GM21786 (cell line): ENCODE measurements around the gene THSD4.

Experiments used
- ATAC-seq: cut with Tn5 transposase; IDR thresholded peaks from one replicate; pipeline ENCODE4 v1.9.1; 2021; ENCODE audit not compliant: unreplicated experiment

THSD4 gene

DNA sequence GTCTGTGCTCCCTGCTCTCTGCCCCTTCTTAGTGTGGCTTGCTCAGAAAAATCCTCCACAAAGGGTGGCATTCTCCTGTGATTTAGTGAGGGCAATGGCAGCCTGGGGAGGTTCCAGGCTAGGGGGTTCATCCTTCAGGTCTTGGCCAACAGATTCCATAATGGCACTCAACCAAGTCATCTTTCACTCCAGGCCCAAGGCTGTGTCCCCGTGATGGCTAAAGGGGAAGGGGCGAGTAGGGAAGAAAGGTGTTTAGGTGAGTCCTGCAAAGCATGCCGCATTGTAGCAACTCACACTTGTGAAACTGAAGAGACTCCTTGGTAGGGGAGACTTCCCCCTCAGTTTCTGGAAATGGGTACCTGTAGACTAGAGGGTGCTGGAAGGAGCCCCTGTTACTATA, 105.6 kb downstream of the THSD4 start:
- no peak for ATAC-seq

DNA sequence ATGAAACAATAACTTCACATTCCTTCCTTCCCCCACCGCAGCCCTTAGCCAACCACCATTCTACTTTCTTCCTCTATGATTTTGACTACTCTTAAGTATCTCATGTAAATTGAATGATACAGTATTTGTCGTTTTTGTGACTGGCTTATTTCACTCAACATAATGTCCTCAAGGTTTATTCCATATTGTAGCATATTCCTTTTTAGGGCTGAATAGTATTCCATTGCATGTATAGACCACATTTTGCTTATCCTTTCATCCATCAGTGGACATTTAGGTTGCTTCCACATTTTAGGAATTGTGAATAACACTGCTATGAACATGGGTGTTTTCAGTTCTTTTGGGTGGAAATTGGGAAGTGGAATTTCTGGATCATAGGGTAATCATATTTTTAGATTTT, 106.1 kb downstream of the THSD4 start:
- no peak for ATAC-seq

DNA sequence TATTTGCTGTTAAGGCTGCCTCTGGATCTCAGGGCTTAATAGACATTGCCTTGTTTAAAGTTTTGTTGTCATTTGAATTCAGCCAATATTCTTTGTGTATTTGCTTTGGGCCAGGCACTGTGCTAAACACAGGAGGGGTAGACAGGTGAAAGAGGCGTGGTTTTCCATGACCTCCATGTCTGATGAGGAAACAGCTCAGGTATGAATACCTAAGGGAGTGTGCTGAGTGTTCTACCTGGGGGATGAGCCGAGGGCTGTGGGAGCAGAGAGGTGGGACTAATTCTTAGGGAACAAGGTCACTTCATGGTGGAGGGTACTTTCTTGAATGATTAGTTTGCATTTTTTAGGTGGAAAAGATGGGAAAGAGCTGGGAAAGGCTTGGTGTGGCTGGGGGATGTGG, 108.2 kb downstream of the THSD4 start:
- no peak for ATAC-seq

DNA sequence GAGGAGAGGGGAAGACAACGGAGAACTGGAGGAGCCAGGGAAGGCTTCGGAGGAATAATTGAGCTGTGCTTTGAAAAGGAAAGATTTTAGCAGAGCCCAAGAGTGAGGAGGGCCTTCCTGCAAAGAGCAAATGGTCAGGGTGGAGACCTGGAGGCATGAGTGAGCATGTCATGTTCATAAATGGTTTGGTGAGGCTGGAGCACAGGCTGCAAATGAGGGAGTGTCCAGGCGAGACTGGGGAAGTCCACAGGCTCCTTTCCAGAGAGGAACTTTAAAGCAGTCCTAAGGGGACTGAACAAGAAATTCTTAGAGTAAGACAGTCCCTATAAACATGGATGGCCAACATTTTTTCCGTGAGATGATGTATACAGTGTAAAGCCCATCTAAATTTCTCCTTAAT, 108.8 kb downstream of the THSD4 start:
- no peak for ATAC-seq

DNA sequence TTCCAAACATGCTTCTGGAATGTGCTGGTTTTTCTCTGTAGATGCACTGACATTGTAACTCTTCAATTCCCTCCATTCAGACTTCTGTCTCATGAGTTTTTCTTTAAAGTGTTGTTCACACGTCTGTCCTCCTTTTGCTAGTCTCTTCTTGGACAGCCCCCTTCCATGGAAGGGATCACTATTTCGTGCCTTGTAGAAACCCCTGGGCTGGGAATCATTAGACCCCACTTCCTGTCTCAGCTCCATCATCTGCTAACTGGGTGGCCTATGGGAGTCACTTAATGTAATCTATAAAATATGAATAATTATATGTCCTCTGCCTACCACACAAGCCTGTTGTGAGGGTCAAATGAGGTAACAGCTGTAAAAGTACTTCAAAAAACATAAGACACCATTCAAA, 110.6 kb downstream of the THSD4 start:
- ATAC-seq: no peak

DNA sequence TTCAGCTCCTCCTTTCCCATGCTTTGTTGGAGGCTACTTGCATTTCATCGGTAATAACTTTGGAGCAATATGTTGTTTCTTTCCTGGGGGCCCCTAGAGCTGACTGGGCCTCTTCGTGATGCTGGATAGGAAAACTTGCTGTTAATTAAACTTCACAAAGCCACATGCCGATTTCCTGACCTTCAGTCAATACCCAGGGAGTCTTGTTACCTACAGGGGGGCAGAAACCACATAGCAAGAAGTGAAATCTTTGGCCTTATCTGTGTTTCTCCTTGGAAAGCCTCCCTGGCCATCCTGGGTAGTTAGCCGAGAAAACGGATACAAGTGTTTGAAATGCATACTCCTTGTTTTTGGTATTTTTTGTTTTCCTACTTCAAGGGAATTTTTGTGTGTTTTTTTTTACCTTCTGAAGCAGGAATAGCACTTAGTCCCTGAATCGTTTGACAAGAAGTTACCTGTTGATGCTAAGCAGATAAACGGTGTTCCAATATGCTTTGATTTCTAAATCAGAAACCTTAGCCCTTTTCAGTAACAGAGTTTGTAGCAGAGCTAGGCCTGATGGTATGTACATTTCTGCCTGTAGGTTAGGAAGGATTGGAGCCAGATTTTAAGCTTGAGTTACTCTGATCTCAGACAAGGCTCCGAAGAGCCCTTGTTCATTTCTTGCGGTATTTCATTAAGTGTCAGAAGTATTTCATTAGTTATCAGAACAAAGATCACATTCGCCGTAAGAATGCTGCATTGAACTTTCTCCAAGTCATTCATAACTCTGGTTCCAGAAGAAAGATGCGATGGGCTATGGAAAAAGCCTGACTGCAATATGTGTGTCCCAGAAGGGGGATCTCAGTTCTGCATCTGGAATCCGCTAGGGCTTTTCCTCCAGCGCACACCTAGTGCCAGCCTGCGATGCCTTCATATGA, 111.5 kb downstream of the THSD4 start:
- ATAC-seq: no peak

DNA sequence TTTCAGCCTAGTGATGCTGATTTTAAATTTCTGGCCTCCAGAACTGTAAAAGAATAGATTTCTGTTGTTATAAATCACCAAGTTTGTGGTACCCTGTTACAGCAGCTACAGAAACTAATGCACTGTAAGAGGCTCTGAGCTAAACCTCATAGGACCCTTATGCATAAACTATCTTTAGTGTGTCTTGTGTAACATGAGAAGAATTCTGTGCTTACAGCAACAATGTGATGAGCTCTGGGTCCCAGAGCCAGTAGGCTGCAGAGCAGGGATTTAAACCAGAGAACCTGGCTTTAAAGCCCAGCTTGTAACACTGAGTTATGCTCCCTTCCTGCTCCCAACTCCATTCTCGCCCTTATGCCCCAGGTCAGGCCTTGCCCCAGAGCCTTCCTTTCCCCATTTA, 113.1 kb downstream of the THSD4 start:
- ATAC-seq: no peak

DNA sequence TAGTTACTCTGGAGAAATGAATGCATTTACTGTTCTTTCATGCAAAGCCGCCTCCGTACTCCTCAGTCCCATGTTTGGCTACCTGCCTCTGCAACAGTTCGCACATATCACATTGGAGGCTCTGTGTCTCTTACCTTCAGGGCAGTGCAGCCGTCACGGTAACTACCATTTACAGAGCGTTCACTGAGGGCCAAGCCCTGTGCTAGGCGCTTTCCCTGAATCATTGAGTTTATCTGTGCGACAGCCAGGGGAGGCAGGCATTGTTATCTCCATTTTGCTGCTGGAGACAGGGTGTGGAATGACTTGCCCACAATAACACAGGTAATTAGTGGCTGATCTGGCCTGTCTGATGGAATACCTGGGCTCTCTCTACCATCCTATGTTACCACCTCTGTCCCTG, 115.0 kb downstream of the THSD4 start:
- no peak for ATAC-seq

DNA sequence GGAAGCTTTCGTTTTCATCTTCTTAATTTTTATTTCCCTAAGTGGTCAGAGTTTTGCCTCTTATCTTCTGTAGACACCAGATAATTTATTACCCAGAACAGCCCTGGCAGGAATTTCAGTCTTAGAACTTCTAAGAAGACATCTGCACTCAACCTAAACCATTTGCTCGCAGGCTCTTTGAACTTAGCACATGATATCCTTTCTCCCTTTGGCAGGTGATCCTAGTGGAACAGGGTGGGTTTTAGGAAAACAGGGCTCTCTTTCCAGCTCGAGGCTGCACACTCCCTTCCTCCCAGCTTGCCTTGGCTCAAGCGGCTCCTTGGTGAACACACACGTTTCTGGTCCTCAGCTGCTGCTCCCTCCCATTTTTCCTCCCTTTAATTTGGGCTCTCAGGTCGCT, 116.5 kb downstream of the THSD4 start:
- no peak for ATAC-seq

DNA sequence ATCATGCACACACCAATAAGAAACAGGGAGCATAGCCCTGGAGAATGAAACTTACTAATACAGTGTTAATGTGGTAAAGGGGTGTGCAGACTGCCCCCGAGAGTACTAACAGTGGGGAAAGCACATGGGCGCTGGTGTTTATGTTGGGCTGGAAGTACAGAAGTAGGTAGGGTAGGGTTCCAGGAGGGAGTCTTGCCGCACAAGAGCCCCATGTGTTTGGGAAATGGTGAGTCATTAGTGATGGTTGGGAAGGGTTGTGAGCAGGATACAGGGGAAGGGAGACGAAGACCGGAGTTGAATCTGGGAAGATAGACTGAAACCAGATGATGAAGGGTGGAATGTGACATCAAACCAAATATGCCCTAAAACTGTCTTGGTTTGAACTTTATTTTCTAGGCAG, 117.1 kb downstream of the THSD4 start:
- no peak for ATAC-seq

DNA sequence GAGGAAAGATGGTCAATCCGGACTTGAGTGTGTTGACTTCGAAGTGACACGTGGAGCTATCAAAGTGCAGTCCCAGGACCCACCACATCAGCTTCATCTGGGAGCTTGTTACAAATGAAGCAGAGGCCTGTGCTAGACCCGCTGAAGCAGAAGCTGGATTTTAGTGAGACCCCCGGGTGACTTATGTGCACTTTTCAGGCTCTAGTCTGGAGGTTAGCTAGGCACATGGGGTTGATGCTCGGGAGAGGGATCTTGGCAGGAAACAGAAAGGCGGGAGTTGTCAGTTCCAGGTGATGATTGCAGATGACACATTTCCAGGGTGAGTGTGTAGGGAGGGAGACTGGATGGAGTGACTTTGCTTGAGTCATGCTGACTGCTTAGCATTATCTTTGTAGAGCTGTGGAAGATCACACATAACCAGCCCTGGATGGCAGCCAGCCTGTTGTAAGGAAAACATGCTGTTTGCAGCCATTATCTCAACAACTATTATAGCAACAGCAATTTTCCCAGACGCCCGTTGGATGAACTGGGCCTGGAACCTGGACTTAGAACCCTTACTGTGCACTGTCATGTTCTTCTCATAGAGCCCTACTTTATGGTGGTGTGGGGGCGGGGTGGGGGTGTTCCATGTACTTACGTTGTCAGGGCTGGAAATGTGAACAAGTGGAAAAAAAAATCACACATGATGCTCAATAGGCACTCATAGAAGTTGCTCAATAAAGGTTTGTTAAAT, 122.4 kb downstream of the THSD4 start:
- no peak for ATAC-seq

DNA sequence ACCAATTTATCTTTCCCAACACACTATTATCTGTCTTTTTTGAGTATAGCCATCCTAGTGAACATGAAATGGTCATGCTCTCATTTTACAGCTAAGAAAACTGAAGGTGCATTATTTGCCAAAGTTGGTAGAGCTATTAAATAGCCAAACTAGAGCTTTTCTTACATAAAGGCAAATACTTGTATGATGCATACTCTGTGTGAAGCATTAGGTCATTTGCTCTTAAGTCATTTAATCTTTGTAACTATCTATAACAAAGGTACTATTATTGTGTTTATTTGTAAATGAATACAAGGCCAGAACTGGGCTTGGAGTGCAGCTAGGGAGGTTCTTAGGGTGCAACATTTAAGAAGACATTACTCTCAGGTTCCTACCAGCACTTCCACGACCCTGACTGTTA, 123.7 kb downstream of the THSD4 start:
- no peak for ATAC-seq

DNA sequence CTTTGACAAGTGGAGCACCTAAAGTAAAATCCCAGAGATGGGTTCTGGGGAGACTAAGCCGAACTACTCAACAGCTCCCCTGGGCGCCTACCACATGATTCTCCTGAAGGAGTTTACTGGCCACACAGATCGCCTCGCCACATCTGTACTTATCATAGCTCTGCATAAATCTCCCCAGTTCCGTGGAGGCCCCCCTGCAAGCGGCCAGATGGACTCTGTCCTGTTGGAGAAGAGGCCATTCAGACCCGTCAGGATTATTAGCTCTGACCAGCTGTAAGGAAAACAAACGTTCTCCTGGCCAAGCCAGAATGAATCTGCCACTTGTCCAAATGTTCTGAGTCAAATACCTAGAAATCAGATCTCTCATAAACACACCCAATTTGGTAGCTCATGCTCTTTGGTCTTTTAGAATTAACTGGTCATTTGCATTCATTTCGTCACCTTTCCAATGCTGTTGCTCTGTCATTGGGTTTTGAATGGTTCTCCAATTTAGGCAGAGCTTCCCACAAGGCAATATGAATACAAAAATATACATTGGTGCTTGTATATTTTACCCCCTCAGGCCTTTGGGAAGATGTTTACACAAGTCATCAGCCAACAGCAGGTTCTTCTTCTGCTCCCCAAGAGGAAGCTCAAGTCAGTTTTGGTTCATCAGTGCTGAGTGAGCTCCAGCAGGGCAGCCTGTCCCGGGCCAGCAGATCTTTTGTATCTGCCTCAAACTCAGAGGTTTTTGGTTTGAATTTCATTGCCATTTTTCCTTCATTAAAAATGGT, 124.5 kb downstream of the THSD4 start:
- ATAC-seq: no peak

DNA sequence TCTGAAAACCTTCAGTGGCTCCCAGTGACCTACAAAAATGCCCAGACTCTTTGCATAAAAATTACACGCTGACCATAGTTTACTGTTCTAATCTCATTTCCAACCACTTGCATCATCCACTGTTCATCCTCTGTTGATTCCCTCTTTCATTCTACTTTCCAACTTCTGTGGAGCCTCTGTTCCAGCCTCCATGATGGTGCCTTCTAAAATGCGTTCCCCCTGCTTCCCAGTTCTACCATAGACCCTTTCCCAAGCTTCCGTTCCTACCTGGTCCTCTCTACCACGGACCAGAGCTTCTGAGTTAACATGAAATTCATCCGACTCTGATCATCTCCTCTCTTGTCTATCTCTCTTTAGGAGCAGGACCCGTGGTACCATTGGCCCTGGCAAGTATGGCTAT, 127.0 kb downstream of the THSD4 start:
- no peak for ATAC-seq

DNA sequence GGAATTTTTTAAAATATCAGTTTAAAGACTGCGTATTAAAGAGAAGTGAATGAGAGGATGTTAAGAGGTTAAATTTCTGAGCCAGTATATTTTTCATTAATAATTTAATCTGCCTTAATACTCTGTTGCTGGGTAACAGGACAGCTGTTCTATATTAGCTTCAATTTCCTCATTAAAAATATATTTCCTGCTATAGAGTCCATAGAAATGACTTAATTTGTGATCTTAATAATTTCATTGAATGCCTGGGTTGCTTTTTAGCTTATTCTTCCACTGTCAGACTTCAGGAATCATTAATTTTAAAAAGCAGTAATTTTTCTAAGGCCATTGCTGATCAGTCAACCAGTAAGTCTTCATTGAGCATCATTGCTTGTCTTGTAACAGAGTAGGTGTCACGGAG, 129.0 kb downstream of the THSD4 start:
- no peak for ATAC-seq

DNA sequence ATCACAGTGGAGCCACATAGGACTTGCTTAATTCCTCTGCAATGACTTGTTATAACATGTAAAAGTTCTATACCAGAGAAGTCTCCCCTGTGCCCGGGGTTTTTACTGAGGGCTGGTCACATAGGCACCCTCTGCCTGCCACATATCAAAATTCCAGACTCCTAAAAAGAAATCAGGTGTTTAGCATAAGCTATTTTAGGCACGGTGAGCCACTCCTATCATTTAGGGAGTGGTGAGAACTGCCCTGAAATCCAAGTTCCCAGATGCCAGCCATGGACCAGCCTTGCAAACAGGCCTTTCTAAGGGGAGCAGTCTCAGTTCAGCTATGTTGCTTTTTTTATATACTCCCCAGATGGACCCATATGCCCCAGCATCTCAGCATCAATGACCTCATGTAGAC, 130.3 kb downstream of the THSD4 start:
- ATAC-seq: no peak

DNA sequence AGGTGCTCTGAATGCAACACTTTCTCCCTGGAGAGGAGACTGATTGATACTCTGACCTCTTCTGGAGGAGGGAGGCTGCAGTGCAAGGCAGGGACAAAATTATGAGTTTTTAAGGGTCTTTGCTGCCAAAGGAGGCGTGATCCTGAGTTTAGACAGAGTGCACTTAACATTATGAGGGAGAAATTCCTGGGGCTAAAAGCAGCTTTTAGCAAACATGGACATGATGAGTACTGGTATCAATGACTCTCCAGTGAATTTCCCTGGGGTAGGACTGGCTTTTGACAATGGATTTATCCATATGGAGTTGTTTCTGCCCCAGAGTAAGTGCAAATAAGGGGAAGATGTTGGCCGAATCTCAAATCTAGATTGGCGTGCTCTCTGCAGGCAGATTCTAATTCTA, 133.1 kb downstream of the THSD4 start:
- no peak for ATAC-seq

DNA sequence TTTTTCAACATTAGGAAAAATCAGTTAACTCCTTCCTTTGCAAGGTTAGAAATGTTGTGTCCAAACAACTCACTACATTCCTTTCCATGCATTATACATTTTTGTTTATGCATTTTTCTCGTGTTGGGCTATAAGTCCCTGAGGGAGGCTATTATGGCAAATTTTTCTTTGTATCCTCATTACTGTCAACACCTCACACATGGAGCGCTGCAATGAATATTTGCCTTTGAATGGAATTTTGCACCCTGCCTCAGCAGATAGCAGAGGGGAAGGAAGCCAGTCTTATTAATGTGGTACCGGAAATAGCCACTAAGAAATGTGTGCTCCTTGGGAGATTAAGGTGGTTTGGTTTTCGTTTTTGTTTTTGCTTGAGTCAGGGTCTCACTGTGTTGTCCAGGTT, 134.7 kb downstream of the THSD4 start:
- ATAC-seq: no peak

DNA sequence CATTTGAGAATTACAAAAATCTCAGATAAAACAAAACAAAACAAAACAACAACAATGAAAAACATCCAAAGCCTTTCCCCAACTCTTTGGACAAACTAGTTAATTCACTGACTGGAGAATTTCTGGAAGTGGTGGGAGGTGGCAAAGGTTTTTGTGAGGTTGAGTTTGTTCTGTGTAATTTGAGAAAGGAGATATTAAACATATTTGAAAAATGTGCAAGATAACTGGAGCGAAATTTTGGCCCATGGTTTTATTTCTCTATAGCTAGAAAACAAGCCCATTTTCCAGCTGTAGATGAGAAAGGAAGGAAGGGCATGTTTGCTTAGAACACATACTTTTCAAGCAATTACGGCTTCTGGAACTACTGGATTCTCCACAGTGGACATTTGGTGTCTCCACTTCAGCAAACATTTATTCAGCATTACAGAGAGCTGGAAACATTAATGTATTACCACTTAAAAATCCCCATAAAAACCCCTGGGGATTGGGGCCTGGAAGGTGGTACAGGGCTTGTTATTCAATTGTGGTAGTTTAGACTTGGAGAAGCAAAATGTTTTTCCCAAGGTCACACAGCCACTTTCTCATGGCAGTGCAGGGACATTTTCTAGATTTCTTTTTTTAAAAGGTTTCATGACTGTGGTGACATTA, 135.8 kb downstream of the THSD4 start:
- ATAC-seq: no peak

DNA sequence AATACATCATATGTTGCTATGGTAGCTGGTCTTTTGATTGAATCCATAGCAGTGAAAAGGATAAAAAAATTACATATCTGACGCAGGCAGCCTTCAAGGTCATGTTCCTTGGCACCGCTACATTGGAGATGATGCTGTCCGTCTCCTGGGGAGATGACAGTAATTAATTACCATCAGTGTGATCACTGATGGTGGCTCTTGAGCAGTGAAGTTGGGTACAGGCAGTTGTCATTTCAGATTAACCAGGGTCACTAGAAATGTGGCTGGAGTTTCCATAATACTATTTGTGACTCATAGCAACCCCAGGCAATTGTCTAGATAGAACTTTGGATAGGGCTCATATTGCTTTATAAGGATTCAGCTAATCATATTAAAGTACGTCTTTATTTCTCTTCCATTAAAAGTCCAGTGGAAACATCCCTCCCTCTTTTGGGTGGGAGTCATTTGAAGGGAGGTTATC, 136.3 kb downstream of the THSD4 start:
- ATAC-seq: no peak
